ENCODE data around the gene MYH6. TPM values are rescaled to one million over a fixed set of nuclear protein-coding genes. Genes with fewer than 3 reads are reported as not detected.

Gene MYH6
- total RNA-seq, 1 donor from 2014 or later, result not detected

DNA sequence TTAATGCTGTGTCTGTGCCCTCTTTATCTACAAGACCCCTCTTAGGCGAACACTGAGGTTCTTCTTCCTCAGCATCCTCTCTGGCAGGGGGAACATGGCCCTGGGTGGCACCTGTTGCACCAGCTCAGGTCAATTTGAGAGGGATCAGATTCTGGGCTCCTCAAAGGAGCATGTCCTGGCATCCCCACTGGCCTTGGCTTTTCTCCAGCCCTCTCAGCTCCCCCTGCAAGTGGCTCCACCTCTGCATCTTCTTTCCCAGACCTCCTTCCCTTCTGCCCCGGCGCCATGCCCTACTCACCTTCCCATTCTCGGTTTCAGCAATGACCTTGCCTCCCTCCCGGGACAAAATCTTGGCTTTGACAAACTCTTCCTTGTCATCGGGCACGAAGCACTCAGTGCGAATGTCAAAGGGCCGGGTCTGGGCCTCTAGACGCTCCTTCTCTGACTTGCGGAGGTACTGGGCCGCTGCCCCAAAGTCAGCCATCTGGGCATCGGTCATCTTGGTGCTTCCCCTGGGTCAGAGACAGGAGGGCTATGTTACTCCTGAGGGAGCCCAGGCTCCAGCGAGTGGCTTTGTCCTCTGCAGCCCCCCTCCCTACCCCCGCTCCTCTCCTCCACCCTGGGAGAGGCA lies 1.2 kb downstream of the MYH6 start:
- peaks cover 73% of the 10 kb centered on the region for H3K27me3 Mint-ChIP-seq (ENCODE audit: low read depth, unreplicated experiment)

DNA sequence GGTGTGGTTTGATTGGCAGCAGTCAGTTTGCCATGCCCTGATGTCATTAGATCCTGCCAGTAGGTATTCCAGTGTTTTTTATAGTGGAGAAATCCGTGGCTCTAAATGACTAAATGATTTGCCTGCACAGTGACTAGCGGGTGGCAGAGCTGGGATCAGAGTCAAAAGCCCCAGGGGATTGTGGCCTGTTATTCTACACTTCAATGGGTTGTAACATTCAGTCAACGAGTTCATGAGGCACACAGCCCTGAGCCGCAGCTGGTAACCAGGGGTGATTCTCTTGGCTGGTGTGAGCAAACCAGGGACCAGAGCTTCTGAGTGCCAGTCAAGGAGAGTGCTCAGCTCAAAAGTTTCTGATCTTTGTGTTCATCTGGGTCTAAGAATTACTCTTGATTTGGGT lies 1.8 kb downstream of the MYH6 start:
- peaks cover 73% of the 10 kb centered on the region for H3K27me3 Mint-ChIP-seq (ENCODE audit: low read depth, unreplicated experiment)
- no peak for DNase-seq (ENCODE audit: low read depth)
- H3K27ac Mint-ChIP-seq (ENCODE audit: unreplicated experiment), result no peak overlapping the region
- H3K9ac ChIP-seq (ENCODE audit: low read length), result no peak overlapping the region
- FAIRE-seq, result no peak
- TF ChIP-seq, protein P1, sequence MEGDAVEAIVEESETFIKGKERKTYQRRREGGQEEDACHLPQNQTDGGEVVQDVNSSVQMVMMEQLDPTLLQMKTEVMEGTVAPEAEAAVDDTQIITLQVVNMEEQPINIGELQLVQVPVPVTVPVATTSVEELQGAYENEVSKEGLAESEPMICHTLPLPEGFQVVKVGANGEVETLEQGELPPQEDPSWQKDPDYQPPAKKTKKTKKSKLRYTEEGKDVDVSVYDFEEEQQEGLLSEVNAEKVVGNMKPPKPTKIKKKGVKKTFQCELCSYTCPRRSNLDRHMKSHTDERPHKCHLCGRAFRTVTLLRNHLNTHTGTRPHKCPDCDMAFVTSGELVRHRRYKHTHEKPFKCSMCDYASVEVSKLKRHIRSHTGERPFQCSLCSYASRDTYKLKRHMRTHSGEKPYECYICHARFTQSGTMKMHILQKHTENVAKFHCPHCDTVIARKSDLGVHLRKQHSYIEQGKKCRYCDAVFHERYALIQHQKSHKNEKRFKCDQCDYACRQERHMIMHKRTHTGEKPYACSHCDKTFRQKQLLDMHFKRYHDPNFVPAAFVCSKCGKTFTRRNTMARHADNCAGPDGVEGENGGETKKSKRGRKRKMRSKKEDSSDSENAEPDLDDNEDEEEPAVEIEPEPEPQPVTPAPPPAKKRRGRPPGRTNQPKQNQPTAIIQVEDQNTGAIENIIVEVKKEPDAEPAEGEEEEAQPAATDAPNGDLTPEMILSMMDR (IDR thresholded peaks at IDR 0.05; ENCODE audit: insufficient read depth, low read depth, low read length), result no peak
- TF ChIP-seq EZH2 (IDR thresholded peaks at IDR 0.05; ENCODE audit: insufficient read depth, low read length), result no peak
- no peak overlapping the region for H3K4me2 ChIP-seq (ENCODE audit: low read length)
- no peak overlapping the region for H3K27ac ChIP-seq (ENCODE audit: low read depth, low read length)
- no peaks in the 10 kb centered on the region for H3K27me3 ChIP-seq (ENCODE audit: insufficient read depth, low read length)
- no peaks in the 10 kb centered on the region for H4K20me1 ChIP-seq (ENCODE audit: insufficient read depth, low read length)
- no peaks in the 10 kb centered on the region for H3K4me1 ChIP-seq (ENCODE audit: insufficient read depth, low read length)
- H3K4me3 Mint-ChIP-seq (ENCODE audit: unreplicated experiment), result no peak overlapping the region
- H3K9me3 ChIP-seq (ENCODE audit: insufficient read depth, low read depth, low read length), result no peaks in the 10 kb centered on the region
- no peaks in the 10 kb centered on the region for H3K36me3 Mint-ChIP-seq (ENCODE audit: low read depth, unreplicated experiment)
- H3K4me1 Mint-ChIP-seq (ENCODE audit: low read depth, unreplicated experiment), result no peaks in the 10 kb centered on the region
- H3K9me3 Mint-ChIP-seq (ENCODE audit: unreplicated experiment), result peaks cover 7% of the 10 kb centered on the region
- no peaks in the 10 kb centered on the region for H3K36me3 ChIP-seq (ENCODE audit: insufficient read depth, low read length)
- H2AFZ ChIP-seq (ENCODE audit: low read depth, low read length), result no peak overlapping the region
- H3K4me3 ChIP-seq (ENCODE audit: insufficient read depth, low read depth, low read length), result no peak overlapping the region
- H3K79me2 ChIP-seq (ENCODE audit: insufficient read depth, low read length), result no peaks in the 10 kb centered on the region

More for the DNA sequence above, 1.2 kb downstream of the MYH6 start:
- no peaks in the 10 kb centered on the region for H3K9me3 ChIP-seq (ENCODE audit: insufficient read depth, low read depth, low read length)
- no peak overlapping the region for H3K4me2 ChIP-seq (ENCODE audit: low read length)
- DNase-seq (ENCODE audit: low read depth) (no peak), FAIRE-seq (no peak)
- H3K27ac Mint-ChIP-seq (ENCODE audit: unreplicated experiment), result no peak overlapping the region
- H3K79me2 ChIP-seq (ENCODE audit: insufficient read depth, low read length), result no peaks in the 10 kb centered on the region
- H3K27me3 ChIP-seq (ENCODE audit: insufficient read depth, low read length), result no peaks in the 10 kb centered on the region
- H3K4me3 ChIP-seq (ENCODE audit: insufficient read depth, low read depth, low read length), result no peak overlapping the region
- H3K9me3 Mint-ChIP-seq (ENCODE audit: unreplicated experiment), result peaks cover 4% of the 10 kb centered on the region
- no peaks in the 10 kb centered on the region for H3K36me3 ChIP-seq (ENCODE audit: insufficient read depth, low read length)
- H3K27ac ChIP-seq (ENCODE audit: low read depth, low read length), result no peak overlapping the region
- no peaks in the 10 kb centered on the region for H3K4me1 ChIP-seq (ENCODE audit: insufficient read depth, low read length)
- no peaks in the 10 kb centered on the region for H3K36me3 Mint-ChIP-seq (ENCODE audit: low read depth, unreplicated experiment)
- no peaks in the 10 kb centered on the region for H3K4me1 Mint-ChIP-seq (ENCODE audit: low read depth, unreplicated experiment)
- H4K20me1 ChIP-seq (ENCODE audit: insufficient read depth, low read length), result no peaks in the 10 kb centered on the region
- TF ChIP-seq, protein P1 (IDR thresholded peaks at IDR 0.05; ENCODE audit: insufficient read depth, low read depth, low read length), result no peak
- TF ChIP-seq EZH2 (IDR thresholded peaks at IDR 0.05; ENCODE audit: insufficient read depth, low read length), result no peak
- no peak overlapping the region for H2AFZ ChIP-seq (ENCODE audit: low read depth, low read length)
- no peak overlapping the region for H3K9ac ChIP-seq (ENCODE audit: low read length)
- H3K4me3 Mint-ChIP-seq (ENCODE audit: unreplicated experiment), result no peak overlapping the region

DNA sequence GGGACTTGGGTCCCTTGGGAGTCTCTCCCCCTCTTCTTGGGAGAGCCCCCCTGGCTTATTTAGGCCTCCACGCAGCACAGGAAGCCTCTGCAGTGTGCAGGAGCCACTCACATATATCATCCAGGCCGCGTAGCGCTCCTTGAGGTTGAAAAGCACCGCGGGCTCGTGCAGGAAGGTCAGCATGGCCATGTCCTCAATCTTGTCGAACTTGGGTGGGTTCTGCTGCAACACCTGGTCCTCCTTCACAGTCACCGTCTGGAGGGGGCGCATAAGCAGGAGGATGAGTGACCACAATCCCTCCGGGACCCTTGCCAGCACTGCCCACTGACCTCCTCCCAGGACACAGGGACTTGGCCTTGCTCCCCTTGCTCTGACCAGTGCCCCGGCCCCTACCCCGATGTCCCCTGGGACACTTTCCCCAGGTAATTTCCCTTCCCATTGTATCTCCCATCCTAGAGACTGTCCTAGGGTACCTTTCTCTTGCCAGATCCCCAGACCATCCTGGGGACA lies 2.5 kb downstream of the MYH6 start:
- Histone ChIP-seq H3K27ac (ENCODE audit: low read depth, low read length) (no peak overlapping the region), H3K4me2 (ENCODE audit: low read length) (no peak overlapping the region), H4K20me1 (ENCODE audit: insufficient read depth, low read length) (no peaks in the 10 kb centered on the region), H3K4me1 (ENCODE audit: insufficient read depth, low read length) (no peaks in the 10 kb centered on the region), H3K9me3 (ENCODE audit: insufficient read depth, low read depth, low read length) (no peaks in the 10 kb centered on the region), H3K9ac (ENCODE audit: low read length) (no peak overlapping the region), H2AFZ (ENCODE audit: low read depth, low read length) (no peak overlapping the region), H3K4me3 (ENCODE audit: insufficient read depth, low read depth, low read length) (no peak overlapping the region), H3K79me2 (ENCODE audit: insufficient read depth, low read length) (no peaks in the 10 kb centered on the region), H3K27me3 (ENCODE audit: insufficient read depth, low read length) (no peaks in the 10 kb centered on the region), H3K36me3 (ENCODE audit: insufficient read depth, low read length) (no peaks in the 10 kb centered on the region)
- peaks cover 73% of the 10 kb centered on the region for H3K27me3 Mint-ChIP-seq (ENCODE audit: low read depth, unreplicated experiment)
- H3K9me3 Mint-ChIP-seq (ENCODE audit: unreplicated experiment), result peaks cover 8% of the 10 kb centered on the region
- no peak for TF ChIP-seq EZH2 (IDR thresholded peaks at IDR 0.05; ENCODE audit: insufficient read depth, low read length)
- TF ChIP-seq, protein P1 (IDR thresholded peaks at IDR 0.05; ENCODE audit: insufficient read depth, low read depth, low read length), result no peak
- H3K36me3 Mint-ChIP-seq (ENCODE audit: low read depth, unreplicated experiment), result no peaks in the 10 kb centered on the region
- H3K4me3 Mint-ChIP-seq (ENCODE audit: unreplicated experiment), result no peak overlapping the region
- H3K27ac Mint-ChIP-seq (ENCODE audit: unreplicated experiment), result no peak overlapping the region
- no peak for DNase-seq (ENCODE audit: low read depth)
- FAIRE-seq, result no peak
- H3K4me1 Mint-ChIP-seq (ENCODE audit: low read depth, unreplicated experiment), result no peaks in the 10 kb centered on the region
